CD4-positive, alpha-beta T cell treated with Interferon alpha-2 for 1 hour (primary cell): Measurements from ENCODE around the gene ANAPC1.
"Not testable (repeated sequence)": the region's sequence is repeated elsewhere in the genome, so short reads cannot be mapped to it uniquely, and the experiment has no call there.

Experiments used
- DNase-seq, 2 donors: peaks; one replicate each; pipeline ENCODE4 v3.0.0-alpha.2; 2020 to 2022

The ANAPC1 gene

GRCh38 chr2:111790633-111791032 is 93.4 kb downstream of the ANAPC1 start:
- not testable (repeated sequence) for DNase-seq

GRCh38 chr2:111784081-111784480 is 99.9 kb downstream of the ANAPC1 start:
- DNase-seq: not testable (repeated sequence)

DNA sequence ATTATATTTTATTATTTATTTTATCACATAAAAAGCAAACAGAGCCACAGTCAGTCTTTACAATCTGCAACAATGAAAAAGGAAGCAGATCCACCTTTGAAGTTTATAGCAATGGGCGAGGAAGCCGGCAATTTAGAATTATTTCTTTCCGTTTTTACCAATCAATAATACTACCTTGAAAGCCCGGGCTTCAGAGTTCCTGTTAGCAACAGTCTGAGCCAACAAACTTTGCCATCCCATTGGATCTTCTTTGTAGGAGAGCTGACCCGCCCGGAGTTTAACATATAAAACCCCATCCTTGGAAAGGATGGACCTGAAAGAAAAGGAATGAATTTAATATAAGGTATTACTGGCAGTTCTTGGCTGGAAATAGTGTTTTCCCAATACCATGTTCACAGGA is 101.8 kb downstream of the ANAPC1 start:
- not testable (repeated sequence) for DNase-seq

GRCh38 chr2:111781443-111782094 is 102.4 kb downstream of the ANAPC1 start:
- DNase-seq: not testable (repeated sequence)

DNA sequence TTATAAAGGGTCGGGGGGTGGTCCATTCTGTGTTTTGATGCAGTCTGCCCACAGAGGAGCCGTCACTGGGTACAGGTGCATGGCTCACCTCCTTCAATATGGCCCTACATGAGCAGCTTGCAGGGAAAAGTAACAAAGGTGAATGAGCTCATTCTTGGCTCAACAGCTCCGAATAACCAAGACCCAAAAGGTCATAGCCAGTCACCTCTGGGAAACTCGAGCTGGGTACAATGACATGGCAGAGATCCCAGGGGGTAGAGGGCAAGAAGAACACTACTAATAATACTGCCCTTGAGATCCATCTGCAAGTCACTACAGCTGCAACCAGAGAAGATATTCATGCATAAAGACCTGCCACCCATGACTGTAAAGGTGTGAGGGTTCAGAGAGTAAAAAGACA is 106.8 kb downstream of the ANAPC1 start:
- DNase-seq: not testable (repeated sequence)

- DNase-seq: not testable (repeated sequence)
Measured at GRCh38 chr2:111776296-111776695, 107.7 kb downstream of the ANAPC1 start.

GRCh38 chr2:111772180-111772579 is 111.8 kb downstream of the ANAPC1 start:
- DNase-seq: not testable (repeated sequence)

DNA sequence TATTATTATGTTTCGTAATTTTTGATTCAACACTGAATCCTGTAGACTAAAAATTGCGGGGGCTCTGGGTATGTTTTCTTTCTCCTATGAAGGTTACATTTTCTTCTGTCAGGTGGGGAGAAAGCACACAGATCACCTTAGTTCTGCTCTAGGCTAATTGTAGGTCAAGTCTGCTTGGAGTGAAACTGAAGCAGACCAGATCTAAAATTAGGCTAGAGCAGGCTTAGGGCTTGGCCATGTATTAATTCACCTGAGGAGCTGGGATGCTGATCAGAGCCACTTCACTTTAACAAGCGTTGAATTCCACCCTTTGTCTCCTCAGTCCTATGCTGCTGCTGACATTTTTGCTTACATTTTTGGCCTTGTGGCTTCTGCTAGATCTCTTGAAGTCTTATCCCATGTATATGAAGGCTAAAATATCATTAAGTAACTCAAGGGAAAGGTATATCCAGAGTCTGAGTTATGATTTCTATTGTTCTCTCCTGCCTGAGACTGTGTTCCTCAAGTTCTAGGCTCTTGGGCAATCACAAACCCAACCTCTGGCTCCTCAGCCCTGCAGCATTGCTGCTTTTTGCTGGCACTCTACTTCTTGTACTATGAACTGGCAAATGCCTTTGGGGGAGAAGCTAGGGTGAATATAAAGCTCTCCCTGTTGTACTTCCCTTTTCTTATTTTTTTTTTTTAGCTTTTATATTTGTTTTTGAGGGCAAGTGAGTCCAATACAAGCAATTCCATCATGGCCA is 112.9 kb downstream of the ANAPC1 start:
- not testable (repeated sequence) for DNase-seq

DNA sequence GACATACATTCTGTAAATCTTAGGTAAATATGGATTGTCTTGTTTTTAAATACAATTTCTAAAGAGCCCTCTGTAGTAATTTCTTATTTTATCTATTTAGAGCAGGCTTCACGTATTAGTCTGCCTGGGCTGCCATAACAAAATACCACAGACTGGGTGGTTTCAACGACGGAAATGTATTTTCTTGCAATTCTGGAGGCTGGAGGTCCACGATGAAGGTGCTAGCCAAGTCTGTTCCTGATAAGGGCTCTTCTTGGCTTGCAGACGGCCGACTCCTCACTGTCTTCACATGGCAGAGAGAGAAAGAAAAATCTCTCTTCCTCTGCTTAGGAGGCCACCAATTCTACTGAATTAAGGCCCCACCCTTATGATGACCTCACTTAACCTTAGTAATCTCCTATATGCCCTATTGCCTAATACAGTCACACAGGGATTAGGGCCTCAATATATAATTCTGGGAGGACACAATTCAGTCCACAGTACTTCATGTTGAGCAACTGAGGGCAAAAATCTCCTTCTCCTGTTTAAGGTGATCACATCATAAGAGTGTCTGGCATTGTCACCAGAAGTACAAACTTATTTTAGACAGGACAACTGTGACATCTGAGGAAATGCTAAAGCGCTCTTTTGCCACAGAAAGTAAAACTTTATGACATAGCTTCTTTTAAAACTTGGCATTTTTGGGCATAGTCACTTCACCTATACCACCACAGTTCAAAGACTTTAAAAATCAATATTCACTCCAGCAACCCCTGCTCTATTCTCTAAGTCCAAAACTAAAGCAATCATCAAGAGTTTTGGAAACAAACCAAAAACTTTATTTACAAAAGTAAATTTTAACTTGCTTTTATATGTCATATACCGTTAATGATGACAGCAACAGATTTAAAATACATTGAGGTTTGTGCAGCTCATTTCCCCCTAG is 115.5 kb downstream of the ANAPC1 start:
- not testable (repeated sequence) for DNase-seq

- DNase-seq: not testable (repeated sequence)
Measured at GRCh38 chr2:111767087-111767486, 116.9 kb downstream of the ANAPC1 start.

DNA sequence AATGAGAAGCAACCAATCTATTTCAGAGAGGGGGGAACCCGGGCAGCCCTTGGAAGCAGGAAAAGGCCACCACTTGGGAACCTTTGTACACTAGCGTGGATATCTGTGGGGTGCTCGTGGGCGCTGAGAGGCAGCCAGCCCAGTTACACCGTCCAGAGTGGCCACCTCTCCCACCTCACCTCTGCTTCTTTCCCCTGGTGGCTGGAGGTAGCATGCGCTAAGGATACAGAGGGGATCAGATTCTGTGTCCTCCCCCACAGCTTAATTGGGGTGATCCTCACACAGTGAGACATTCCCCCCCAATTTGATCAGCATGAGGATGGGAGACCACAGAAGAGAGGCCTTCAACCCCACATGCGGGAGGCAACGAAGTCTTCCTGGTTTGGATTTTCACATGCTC is 117.7 kb downstream of the ANAPC1 start:
- DNase-seq: not testable (repeated sequence)

GRCh38 chr2:111764151-111764550 is 119.8 kb downstream of the ANAPC1 start:
- DNase-seq: not testable (repeated sequence)

DNA sequence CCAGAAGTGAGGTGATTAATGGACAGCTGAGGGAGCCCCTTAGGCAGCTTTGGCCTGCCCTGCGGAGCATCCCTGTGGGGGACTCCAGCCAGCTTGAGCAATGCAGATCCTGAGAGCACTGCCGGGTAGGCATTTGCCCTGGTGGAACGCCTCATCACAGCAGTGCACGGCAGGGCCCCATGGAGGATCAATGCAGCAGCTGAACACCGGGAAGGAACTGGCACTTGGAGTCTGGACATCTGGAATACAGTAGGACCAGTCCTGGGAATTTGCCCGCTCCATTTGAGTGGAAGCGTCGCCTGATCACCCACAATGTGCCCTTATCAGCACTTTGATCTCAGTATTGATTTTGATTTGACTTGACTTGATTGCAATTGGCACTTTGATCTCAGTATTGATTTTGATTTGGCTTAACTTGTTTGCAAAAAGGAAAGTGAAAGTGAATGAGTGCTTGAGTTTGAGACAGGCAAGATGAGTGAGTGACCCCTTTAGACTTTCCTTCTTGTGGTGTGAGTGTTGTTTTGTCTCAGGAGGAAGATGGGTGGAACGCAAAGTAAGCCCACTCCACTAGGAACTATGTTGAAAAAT is 123.2 kb downstream of the ANAPC1 start:
- not testable (repeated sequence) for DNase-seq

GRCh38 chr2:111752533-111752932 is 131.5 kb downstream of the ANAPC1 start:
- DNase-seq: not testable (repeated sequence)

- not testable (repeated sequence) for DNase-seq
Measured at GRCh38 chr2:111750641-111751040, 133.4 kb downstream of the ANAPC1 start.

DNA sequence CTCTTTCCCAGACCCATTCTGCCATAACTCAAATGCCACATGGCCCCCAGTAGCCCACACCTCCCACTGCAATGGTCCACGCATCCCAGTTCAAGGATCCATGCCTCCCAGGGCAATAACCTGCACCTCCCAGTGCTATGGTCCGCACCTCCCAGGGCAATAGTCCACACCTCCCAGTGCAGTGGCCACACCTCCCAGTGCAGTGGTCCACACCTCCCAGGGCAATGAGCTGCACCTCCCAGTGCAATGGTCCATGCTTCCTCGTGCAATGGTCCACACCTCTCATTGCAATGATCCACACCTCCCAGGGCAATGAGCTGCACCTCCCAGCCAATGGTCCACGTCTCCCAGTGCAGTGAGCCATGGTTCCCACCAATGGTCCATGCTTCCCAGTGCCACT is 135.6 kb downstream of the ANAPC1 start:
- DNase-seq: not testable (repeated sequence)

GRCh38 chr2:111747410-111748115 is 136.4 kb downstream of the ANAPC1 start:
- DNase-seq: peak; percentile 71 to 92

- DNase-seq: not testable (repeated sequence)
Measured at GRCh38 chr2:111744751-111745150, 139.2 kb downstream of the ANAPC1 start.

DNA sequence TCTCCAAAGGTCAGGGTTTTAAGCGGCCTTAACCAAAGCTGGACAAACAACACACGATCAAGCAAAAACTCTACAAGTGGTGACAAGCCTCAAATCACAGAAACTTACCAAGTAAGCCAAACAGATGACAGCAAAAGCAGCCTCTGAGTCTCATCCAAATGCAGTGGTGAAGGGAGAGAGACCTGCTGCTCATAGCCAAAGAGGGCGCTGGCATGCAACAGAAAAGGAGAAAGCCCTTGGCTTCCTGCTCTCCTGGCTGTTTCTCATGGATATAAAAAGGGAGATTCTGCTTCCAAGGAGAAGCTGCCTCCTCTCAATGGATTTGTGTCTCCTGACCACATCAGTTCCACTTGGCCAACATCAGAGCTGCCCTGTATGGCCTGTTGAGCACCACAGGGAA is 142.5 kb downstream of the ANAPC1 start:
- DNase-seq: not testable (repeated sequence)

GRCh38 chr2:111735838-111736721 is 147.9 kb downstream of the ANAPC1 start:
- DNase-seq: not testable (repeated sequence)

GRCh38 chr2:111735420-111735819 is 148.6 kb downstream of the ANAPC1 start:
- not testable (repeated sequence) for DNase-seq
